PC-3 (cell line): ENCODE measurements around the gene PAEP. TPM values are rescaled to one million over a fixed set of nuclear protein-coding genes. Genes with fewer than 3 reads are reported as not detected.

Source experiments
- ATAC-seq: fragments of 200-7000 bp; cut with Tn5 transposase; 2 replicates; pipeline ENCODE4 v1.9.1; 2020; ENCODE audit warnings: mild to moderate bottlenecking, moderate library complexity
- BruUV-seq: library from RNA; stranded (reverse); fragments of 400-500 nt; replicated peaks from 2 replicates; lab custom pipeline; 2021; lab: Mats Ljungman, UMichigan
- CTCF ChIA-PET: fragments of 300-600 bp; sonication (Branson Sonifier 250); formaldehyde crosslinking; loops from one replicate; lab custom pipeline; 2022; ENCODE audit warnings: antibody characterized with exemption; lab: Charles Lee
- POLR2A ChIA-PET: fragments of 300-600 bp; sonication (Branson Sonifier 250); formaldehyde crosslinking; loops from one replicate; lab custom pipeline; 2022; ENCODE audit warnings: antibody characterized with exemption; ENCODE audit not compliant: unreplicated experiment; lab: Charles Lee
- DNase-seq: peaks from one replicate; pipeline ENCODE4 v3.0.0-alpha.2; 2015
- H2AFZ ChIP-seq: fragments of 300-600 bp; sonication (generic); 2 replicates; pipeline ENCODE4 v1.6.0; 2016; ENCODE audit warnings: antibody characterized with exemption, low read length
- H3F3A ChIP-seq: fragments of 300-600 bp; sonication (generic); one replicate; pipeline ENCODE4 v1.6.0; 2017; ENCODE audit warnings: antibody characterized with exemption, low read length, control low read depth, mild to moderate bottlenecking; ENCODE audit not compliant: unreplicated experiment
- H3K27ac ChIP-seq: fragments of 300-600 bp; sonication (generic); 2 replicates; pipeline ENCODE4 v1.5.1; 2016; ENCODE audit warnings: mild to moderate bottlenecking, low read length
- H3K27me3 ChIP-seq: fragments of 300-600 bp; sonication (generic); 2 replicates; pipeline ENCODE4 v1.6.1; 2016; ENCODE audit warnings: low read length, mixed read lengths
- H3K36me3 ChIP-seq: fragments of 300-600 bp; sonication (generic); 2 replicates; pipeline ENCODE4 v1.6.1; 2016; ENCODE audit warnings: low read depth, mixed run types, low read length, mixed read lengths
- H3K4me1 ChIP-seq: fragments of 300-600 bp; sonication (generic); 2 replicates; pipeline ENCODE4 v1.5.1; 2016; ENCODE audit warnings: low read length; ENCODE audit not compliant: insufficient read depth
- H3K4me2 ChIP-seq: fragments of 300-600 bp; sonication (generic); 2 replicates; pipeline ENCODE4 v1.6.0; 2016; ENCODE audit warnings: low read length
- H3K4me3 ChIP-seq: fragments of 300-600 bp; sonication (generic); 2 replicates; pipeline ENCODE4 v1.5.1; 2016; ENCODE audit warnings: mild to moderate bottlenecking, low read length, mixed read lengths
- H3K79me2 ChIP-seq: fragments of 300-600 bp; sonication (generic); 2 replicates; pipeline ENCODE4 v1.6.1; 2017; ENCODE audit warnings: low read length, mixed read lengths
- H3K9ac ChIP-seq: fragments of 300-600 bp; sonication (generic); 2 replicates; pipeline ENCODE4 v1.6.0; 2016; ENCODE audit warnings: mild to moderate bottlenecking, low read length
- H3K9me2 ChIP-seq: fragments of 300-600 bp; sonication (generic); replicated peaks from 2 replicates; pipeline ENCODE4 v1.6.1; 2016; ENCODE audit warnings: mixed run types, low read length, mixed read lengths
- H3K9me3 ChIP-seq: fragments of 300-600 bp; sonication (generic); 2 replicates; pipeline ENCODE4 v1.6.1; 2016; ENCODE audit warnings: low read length, mixed read lengths
- H4K20me1 ChIP-seq: fragments of 300-600 bp; sonication (generic); 2 replicates; pipeline ENCODE4 v1.6.1; 2016; ENCODE audit warnings: low read length, mixed read lengths
- CTCF ChIP-seq: fragments of 300-600 bp; sonication (generic); conservative IDR thresholded peaks from 2 replicates; pipeline ENCODE4 v1.5.1; 2017; ENCODE audit warnings: antibody characterized with exemption, low read depth, mild to moderate bottlenecking, low read length
- EZH2 ChIP-seq: fragments of 300-600 bp; sonication (generic); IDR thresholded peaks from one replicate; pipeline ENCODE4 v1.6.1; 2017; ENCODE audit warnings: antibody characterized with exemption, mild to moderate bottlenecking, low read length; ENCODE audit not compliant: unreplicated experiment
- EZH2phosphoT487 ChIP-seq: fragments of 300-600 bp; sonication (generic); IDR thresholded peaks from 2 replicates; pipeline ENCODE4 v1.6.1; 2018; ENCODE audit warnings: mild to moderate bottlenecking, antibody characterized with exemption, low read length, borderline replicate concordance
- intact Hi-C: fragments of 100-400 bp; cut with micrococcal nuclease; formaldehyde crosslinking; loops from 2 replicates; pipeline ENCODE4 v1.9.0; 2023
- total RNA-seq: library from RNA; depleted of rRNA; stranded (reverse); fragments of >200 nt; gene quantifications from 2 replicates; pipeline ENCODE4 v1.2.3, GENCODE V29; 2014

Gene PAEP
- total RNA-seq, 1 experiment from 2014 or later: not detected

- H3K9me3 ChIP-seq: no peaks in the 10 kb centered on the region
- H4K20me1 ChIP-seq: no peaks in the 10 kb centered on the region
- ChIA-PET CTCF (no interaction called here), POLR2A (no interaction called here)
- no peaks in the 10 kb centered on the region for H3K79me2 ChIP-seq
- no peaks in the 10 kb centered on the region for H3F3A ChIP-seq
- no peak overlapping the region for H2AFZ ChIP-seq
- no peaks in the 10 kb centered on the region for H3K27me3 ChIP-seq
- no peak overlapping the region for H3K9ac ChIP-seq
- no peaks in the 10 kb centered on the region for H3K36me3 ChIP-seq
- H3K4me2 ChIP-seq: no peak overlapping the region
- no peak overlapping the region for H3K27ac ChIP-seq
- intact Hi-C loops: no loop called here
- no peak for ATAC-seq
- TF ChIP-seq EZH2 (no peak), EZH2phosphoT487 (no peak), CTCF (no peak)
- no TSS peak for BruUV-seq
- DNase-seq: no peak
- H3K9me2 ChIP-seq: no peaks in the 10 kb centered on the region
- no peaks in the 10 kb centered on the region for H3K4me1 ChIP-seq
- H3K4me3 ChIP-seq: no peak overlapping the region
Observed at GRCh38 chr9:135608294-135608998, 46.9 kb downstream of the PAEP start.

DNA sequence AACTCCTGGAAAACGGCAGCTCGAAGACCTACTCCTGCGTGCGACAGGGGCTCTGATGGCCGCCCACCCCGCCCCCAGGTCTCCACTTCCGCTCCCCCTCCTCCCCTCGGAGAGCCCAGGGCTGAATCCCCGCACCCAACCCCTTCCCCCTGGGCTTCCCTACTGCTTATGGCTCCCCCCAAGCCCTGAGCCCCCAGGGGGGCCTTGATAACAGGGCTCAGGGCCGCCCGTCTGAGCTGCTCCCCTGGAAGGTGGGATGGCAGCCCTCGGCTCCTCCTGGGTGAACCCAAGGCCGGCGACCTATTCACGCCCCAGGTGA is 47.4 kb downstream of the PAEP start:
- Histone ChIP-seq H3K4me2 (no peak overlapping the region), H3K79me2 (no peaks in the 10 kb centered on the region), H3K4me1 (no peaks in the 10 kb centered on the region), H3K4me3 (no peak overlapping the region), H3K9ac (no peak overlapping the region), H3K36me3 (no peaks in the 10 kb centered on the region), H3K27me3 (no peaks in the 10 kb centered on the region), H3F3A (no peaks in the 10 kb centered on the region), H2AFZ (no peak overlapping the region), H3K27ac (no peak overlapping the region), H3K9me2 (no peaks in the 10 kb centered on the region), H4K20me1 (no peaks in the 10 kb centered on the region), H3K9me3 (no peaks in the 10 kb centered on the region)
- ATAC-seq: no peak
- ChIA-PET POLR2A (no interaction called here), CTCF (no interaction called here)
- BruUV-seq: no TSS peak
- DNase-seq: no peak
- intact Hi-C loops: no loop called here
- TF ChIP-seq EZH2 (no peak), EZH2phosphoT487 (no peak), CTCF (no peak)

DNA sequence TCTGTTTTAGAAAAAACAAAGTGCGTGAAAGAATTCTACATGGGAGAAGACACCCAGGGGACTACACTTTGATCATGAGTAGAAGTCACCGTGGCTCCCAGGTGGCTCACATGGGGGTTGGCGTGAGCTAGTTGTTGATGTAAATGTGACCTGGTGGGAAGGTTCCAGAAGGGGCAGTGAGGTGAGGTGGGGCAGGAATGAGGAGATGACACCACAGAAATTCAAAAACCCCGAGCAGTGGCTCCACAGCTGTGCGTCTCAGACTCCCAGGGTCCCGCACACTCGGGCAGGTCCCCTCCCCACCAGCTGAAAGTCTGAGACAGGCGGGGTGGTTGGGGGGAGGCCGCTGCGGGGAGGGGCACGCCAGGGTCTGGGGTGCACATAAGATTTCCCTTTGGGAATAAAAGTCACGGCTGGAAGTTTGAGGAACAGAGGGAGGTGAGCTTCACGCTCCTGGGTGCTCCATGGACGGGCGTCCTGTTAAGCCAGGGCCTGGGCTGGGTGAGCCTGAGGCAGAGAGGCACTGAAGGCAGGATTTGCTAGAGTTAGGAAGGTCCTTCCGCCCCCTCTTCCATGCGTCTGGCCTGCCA is 47.9 kb downstream of the PAEP start:
- Histone ChIP-seq H4K20me1 (no peaks in the 10 kb centered on the region), H3K27me3 (no peaks in the 10 kb centered on the region), H3K9me2 (no peaks in the 10 kb centered on the region), H3K9me3 (no peaks in the 10 kb centered on the region), H3K79me2 (no peaks in the 10 kb centered on the region), H3K4me1 (no peaks in the 10 kb centered on the region), H3K4me3 (no peak overlapping the region), H3K27ac (no peak overlapping the region), H3K36me3 (no peaks in the 10 kb centered on the region), H3K9ac (no peak overlapping the region), H3F3A (no peaks in the 10 kb centered on the region), H3K4me2 (no peak overlapping the region), H2AFZ (no peak overlapping the region)
- BruUV-seq: no TSS peak
- no peak for TF ChIP-seq EZH2phosphoT487
- no peak for TF ChIP-seq EZH2
- no peak for TF ChIP-seq CTCF
- ChIA-PET CTCF (no interaction called here), POLR2A (no interaction called here)
- intact Hi-C loops: no loop called here
- ATAC-seq (no peak), DNase-seq (no peak)
